GM12874 (cell line): ENCODE data around the gene SLC35B1.

Experiments
- TF ChIP-seq, protein P1 (sequence below): IDR thresholded peaks from 2 replicates; pipeline ENCODE4 v1.5.1; 2011; ENCODE audit warnings: low read depth, mild to moderate bottlenecking, control low read depth, low read length, moderate library complexity; ENCODE audit not compliant: insufficient read depth

The SLC35B1 gene

DNA sequence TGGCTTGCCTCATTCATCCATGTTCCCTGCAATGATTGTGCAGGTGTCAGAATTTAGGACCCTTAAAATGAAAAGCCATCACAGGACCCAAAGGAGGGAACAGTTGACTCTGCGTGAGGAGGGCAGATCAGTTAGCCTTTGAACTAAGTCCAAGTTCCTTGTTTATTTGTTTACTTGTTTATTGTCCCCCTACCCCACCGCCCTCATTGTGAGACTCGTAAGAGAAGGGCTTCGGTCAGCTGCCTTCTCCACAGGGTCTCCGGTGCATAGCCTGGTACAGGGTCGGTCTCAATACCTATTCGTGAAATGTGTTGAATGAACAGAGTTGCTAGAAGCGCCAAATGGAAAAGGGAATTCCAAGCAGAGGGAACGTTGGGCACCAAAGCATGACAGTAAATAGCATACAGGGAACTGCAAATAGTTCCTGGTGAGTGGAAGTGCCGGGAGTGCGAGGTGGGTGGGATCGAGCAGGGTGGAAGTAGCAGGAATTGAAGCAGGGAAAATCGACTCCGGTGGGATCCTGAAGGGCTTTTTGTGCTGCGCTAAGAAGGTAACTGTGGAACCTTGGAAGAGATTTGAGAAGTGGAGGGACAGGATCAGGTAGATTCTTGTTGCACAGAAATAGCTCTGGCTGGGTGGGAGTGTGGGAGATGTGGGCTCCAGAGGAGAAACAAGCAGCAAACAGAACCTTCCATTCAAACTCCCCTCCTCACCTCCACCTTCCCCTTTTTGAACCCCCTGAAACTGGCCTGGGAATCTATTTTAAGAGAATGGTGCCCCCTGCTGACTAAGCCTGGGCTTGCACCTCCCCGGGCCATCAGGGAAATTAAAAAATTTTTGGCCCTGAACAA lies 12.7 kb downstream of the SLC35B1 start:
- TF ChIP-seq, protein P1, sequence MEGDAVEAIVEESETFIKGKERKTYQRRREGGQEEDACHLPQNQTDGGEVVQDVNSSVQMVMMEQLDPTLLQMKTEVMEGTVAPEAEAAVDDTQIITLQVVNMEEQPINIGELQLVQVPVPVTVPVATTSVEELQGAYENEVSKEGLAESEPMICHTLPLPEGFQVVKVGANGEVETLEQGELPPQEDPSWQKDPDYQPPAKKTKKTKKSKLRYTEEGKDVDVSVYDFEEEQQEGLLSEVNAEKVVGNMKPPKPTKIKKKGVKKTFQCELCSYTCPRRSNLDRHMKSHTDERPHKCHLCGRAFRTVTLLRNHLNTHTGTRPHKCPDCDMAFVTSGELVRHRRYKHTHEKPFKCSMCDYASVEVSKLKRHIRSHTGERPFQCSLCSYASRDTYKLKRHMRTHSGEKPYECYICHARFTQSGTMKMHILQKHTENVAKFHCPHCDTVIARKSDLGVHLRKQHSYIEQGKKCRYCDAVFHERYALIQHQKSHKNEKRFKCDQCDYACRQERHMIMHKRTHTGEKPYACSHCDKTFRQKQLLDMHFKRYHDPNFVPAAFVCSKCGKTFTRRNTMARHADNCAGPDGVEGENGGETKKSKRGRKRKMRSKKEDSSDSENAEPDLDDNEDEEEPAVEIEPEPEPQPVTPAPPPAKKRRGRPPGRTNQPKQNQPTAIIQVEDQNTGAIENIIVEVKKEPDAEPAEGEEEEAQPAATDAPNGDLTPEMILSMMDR = peak; percentile 80

DNA sequence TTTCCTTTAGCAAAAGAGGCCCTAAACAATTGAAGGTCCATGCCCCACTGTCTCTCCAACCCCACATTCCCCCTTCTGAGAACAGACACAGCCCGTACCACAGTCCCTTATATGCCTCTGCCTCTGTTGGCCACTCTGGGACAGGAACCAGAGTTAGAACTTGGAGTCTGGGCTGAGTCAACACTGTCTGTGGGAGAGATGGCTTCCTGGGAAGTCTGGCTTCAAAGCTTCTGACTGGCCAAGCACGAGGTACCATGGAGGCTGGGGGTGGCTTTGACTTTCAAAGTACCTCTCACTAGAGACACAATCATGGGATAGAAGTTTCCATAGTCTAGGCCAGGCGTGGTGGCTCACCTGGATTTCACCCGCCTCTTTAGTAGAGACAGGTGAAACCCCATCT lies 15.0 kb downstream of the SLC35B1 start:
- TF ChIP-seq, protein P1 = no peak

DNA sequence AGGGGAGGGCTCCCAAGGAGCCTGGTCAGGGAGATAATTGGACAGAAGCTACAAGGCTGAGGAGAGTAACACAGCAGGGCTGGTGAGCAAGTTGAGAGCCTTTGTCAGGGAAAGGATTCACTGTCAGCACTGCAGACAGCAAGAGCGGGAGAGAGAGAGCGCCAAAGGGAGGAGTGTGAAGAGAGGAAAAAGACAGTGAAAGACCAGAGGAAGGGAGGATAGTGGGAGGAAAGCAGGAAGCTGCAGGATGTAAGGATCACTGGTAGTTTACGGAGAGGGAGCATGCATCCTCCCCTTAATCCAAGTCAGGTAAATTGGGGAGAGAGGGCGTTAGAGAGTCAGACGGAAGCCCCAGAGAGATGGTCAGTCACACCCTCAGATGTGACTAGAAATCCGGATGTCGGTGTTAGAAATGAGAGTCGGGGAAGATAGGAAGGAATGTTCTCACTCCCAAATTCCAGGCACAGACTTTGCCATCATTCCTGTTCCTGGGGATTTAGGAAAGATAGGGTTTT lies 16.0 kb downstream of the SLC35B1 start:
- TF ChIP-seq, protein P1 = no peak

DNA sequence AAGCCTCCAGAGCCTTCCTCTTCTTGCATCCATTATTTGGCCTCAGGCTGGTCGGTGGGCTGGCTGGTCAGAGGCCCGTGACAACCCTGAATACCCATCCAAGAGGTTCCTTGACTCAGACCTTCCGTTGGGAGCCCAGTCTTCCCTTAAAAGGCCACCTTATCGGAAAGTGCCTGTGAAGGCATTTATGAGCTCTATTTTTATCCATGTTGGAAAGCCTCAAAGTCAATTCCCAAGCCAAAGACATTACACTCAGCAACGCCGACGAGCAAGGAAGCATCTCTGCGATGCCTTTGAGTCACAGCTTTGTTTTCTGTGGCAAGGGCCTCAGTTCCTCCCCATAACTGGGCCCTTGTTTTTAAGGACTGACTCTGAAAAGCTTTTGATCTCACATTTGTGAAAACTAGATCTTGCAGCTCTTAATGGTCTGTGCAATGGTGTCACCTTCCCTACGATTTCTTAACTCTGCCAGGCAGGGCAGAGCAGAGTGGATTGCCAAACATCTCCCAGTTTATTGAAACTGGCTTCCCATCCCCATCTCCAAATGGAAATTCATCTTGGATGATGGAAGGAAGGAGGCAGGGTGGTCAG lies 16.6 kb downstream of the SLC35B1 start:
- TF ChIP-seq, protein P1 = no peak

DNA sequence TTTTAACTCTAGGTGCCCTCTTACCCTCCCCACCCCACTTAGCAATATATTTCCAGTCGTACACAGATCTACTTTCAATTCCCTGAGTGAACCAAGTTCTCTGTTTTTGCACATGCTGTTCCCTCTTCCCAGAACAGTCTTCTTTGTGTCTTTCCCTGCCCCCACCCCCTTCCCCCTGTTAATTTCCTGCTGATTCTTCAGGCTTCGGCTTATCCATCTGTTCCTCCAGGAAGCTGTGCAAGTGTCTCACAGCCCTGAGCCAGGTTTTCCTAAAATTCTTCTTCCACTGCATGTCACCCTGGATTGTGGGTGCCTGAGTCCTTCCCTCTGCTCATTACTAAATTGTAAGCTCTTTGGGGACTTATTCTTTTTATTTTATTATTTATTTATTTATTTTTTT lies 17.5 kb downstream of the SLC35B1 start:
- TF ChIP-seq, protein P1 = no peak

DNA sequence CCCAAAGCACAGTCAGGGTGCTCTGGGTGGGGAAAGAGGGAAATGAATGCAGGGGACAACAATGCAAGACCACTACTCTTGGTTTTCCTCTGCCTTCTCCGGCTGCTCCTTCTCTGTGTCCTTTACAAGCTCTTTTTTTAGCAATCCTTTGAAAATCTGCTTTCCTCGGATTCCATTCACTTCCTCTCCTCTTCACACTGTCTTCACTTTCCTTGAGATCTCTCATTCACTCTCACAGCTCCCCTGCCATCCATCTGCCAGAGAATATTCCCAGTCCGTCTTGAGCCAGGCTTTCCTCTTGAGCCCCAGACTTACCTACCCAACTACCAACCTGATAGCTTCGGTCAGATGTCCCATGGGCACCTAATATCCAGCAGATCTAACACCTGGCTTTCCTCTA lies 18.9 kb downstream of the SLC35B1 start:
- TF ChIP-seq, protein P1 = no peak

DNA sequence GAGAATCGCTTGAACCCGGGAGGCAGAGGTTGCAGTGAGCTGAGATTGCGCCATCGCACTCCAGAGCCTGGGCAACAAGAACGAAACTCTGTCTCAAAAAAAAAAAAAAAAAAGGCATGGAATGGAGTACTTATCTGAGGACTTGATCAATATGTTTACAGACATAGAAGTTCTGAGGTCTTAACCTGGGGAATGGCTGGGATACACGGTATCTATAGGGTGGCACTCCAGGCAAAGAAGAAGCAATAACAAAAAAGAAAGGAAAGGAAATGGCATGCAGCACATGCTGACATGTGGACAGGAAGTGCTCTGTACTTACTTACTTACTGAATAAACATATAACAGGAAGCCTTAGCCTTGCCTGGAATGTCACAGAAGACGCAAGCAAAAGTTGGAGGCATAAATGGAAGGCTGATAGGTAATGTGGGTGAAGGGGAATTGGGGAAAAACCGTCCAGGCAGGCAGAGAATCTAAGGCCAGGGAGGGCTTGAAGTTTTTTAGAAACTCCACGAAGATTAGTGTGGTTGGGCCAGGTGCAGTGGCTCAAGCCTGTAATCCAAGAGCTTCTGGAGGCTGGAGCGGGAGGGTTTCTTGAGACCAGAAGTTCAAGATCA lies 19.8 kb downstream of the SLC35B1 start:
- TF ChIP-seq, protein P1 = no peak
